Esophagus squamous epithelium (tissue), 4 donors: ENCODE data around the gene RNASE11.

Experiments
- POLR2A ChIP-seq, 4 donors: fragments of 450-650 bp; IDR thresholded peaks; one replicate each; pipeline ENCODE4 v1.6.1; 2017; ENCODE audit warnings: antibody characterized with exemption in 4 of 4, mild to moderate bottlenecking in 4 of 4, moderate library complexity in 3 of 4
- TF ChIP-seq, protein P1 (sequence below), 6 experiments: fragments of 450-650 bp in 4 of 6; fragments of 200-600 bp in 2 of 6; sonication (generic) in 2 of 6; IDR thresholded peaks; one replicate each; pipeline ENCODE4 v1.5.1; 2016 to 2019; ENCODE audit warnings: antibody characterized with exemption in 6 of 6, mild to moderate bottlenecking in 4 of 6, moderate library complexity in 4 of 6

GRCh38 chr14:20569066-20569465, 18.7 kb downstream of the RNASE11 start:
- TF ChIP-seq, protein P1, sequence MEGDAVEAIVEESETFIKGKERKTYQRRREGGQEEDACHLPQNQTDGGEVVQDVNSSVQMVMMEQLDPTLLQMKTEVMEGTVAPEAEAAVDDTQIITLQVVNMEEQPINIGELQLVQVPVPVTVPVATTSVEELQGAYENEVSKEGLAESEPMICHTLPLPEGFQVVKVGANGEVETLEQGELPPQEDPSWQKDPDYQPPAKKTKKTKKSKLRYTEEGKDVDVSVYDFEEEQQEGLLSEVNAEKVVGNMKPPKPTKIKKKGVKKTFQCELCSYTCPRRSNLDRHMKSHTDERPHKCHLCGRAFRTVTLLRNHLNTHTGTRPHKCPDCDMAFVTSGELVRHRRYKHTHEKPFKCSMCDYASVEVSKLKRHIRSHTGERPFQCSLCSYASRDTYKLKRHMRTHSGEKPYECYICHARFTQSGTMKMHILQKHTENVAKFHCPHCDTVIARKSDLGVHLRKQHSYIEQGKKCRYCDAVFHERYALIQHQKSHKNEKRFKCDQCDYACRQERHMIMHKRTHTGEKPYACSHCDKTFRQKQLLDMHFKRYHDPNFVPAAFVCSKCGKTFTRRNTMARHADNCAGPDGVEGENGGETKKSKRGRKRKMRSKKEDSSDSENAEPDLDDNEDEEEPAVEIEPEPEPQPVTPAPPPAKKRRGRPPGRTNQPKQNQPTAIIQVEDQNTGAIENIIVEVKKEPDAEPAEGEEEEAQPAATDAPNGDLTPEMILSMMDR (IDR thresholded peaks at IDR 0.05) = no peak
- no peak for TF ChIP-seq POLR2A (IDR thresholded peaks at IDR 0.05)
